ENCODE results near the gene TRIM17.

The TRIM17 gene

GRCh38 chr1:228358039-228358763 lies 58.5 kb downstream of the TRIM17 start:
- Histone ChIP-seq H3K79me2 (ENCODE audit: insufficient read depth, low read length) (no peaks in the 10 kb centered on the region), H2AFZ (ENCODE audit: low read depth, low read length) (no peak overlapping the region), H3K27ac (ENCODE audit: low read length) (no peak overlapping the region), H3K9me3 (ENCODE audit: insufficient read depth, low read length, severe bottlenecking) (no peaks in the 10 kb centered on the region), H3K4me3 (ENCODE audit: low read depth in 1 of 2, low read length in 2 of 2) (no peak overlapping the region), H3K36me3 (ENCODE audit: insufficient read depth, low read length) (0 out of 2 replicates have a peak, but pooled peaks cover 3% of the 10 kb centered on the region), H3K4me1 (ENCODE audit: insufficient read depth, low read length) (no peaks in the 10 kb centered on the region), H4K20me1 (ENCODE audit: insufficient read depth, low read length) (no peaks in the 10 kb centered on the region; the same call in 1 of the 2 replicates), H3K9ac (ENCODE audit: low read depth, low read length) (no peak overlapping the region), H3K4me2 (ENCODE audit: insufficient read depth, low read length) (no peak overlapping the region), H3K27me3 (ENCODE audit: insufficient read depth, low read length, poor library complexity) (no peaks in the 10 kb centered on the region)
- TF ChIP-seq EZH2 (IDR thresholded peaks at IDR 0.05; ENCODE audit: borderline replicate concordance, low read depth, low read length, severe bottlenecking), result no peak
- TF ChIP-seq CTCF (IDR thresholded peaks at IDR 0.05; ENCODE audit: borderline replicate concordance, extremely low read depth, low read length, poor library complexity, severe bottlenecking), result no peak
- ATAC-seq (ENCODE audit: insufficient read depth, low read depth) (no peak), DNase-seq (no peak)
